HG03139 (cell line): ENCODE measurements around the gene KRTAP12-1.
"Not testable (repeated sequence)": the region's sequence is repeated elsewhere in the genome, so short reads cannot be mapped to it uniquely, and the experiment has no call there.

Source experiments
- ATAC-seq: cut with Tn5 transposase; IDR thresholded peaks from one replicate; pipeline ENCODE4 v1.9.1; 2021; ENCODE audit not compliant: unreplicated experiment

KRTAP12-1 gene

GRCh38 chr21:44699502-44700001 lies 17.6 kb upstream of the KRTAP12-1 start:
- no peak for ATAC-seq

GRCh38 chr21:44697811-44698734 lies 16.1 kb upstream of the KRTAP12-1 start:
- no peak for ATAC-seq

GRCh38 chr21:44697172-44697810 lies 15.3 kb upstream of the KRTAP12-1 start, which contains the start of gene KRTAP10-12:
KRTAP10-12 (plus strand) TSS chr21:44697172; CDS start chr21:44697202, 30 bp downstream.
- ATAC-seq, result not testable (repeated sequence)

GRCh38 chr21:44696572-44696971 lies 14.6 kb upstream of the KRTAP12-1 start:
- ATAC-seq, result no peak

- no peak for ATAC-seq
Observed at GRCh38 chr21:44695641-44696040, 13.7 kb upstream of the KRTAP12-1 start.

- no peak for ATAC-seq
Observed at GRCh38 chr21:44695184-44695583, 13.2 kb upstream of the KRTAP12-1 start.

- no peak for ATAC-seq
Observed at GRCh38 chr21:44694776-44695175, 12.8 kb upstream of the KRTAP12-1 start.

GRCh38 chr21:44692798-44693512 lies 11.0 kb upstream of the KRTAP12-1 start:
- no peak for ATAC-seq

- no peak for ATAC-seq
Observed at GRCh38 chr21:44691686-44692085, 9.7 kb upstream of the KRTAP12-1 start.

- not testable (repeated sequence) for ATAC-seq
Observed at GRCh38 chr21:44689740-44690139, 7.8 kb upstream of the KRTAP12-1 start.

GRCh38 chr21:44687671-44688070 lies 5.7 kb upstream of the KRTAP12-1 start:
- ATAC-seq, result no peak

- ATAC-seq, result no peak
Observed at GRCh38 chr21:44686843-44687561, 5.0 kb upstream of the KRTAP12-1 start.

GRCh38 chr21:44686000-44686781 lies 4.2 kb upstream of the KRTAP12-1 start:
- ATAC-seq, result no peak

GRCh38 chr21:44685050-44685449 lies 3.1 kb upstream of the KRTAP12-1 start:
- not testable (repeated sequence) for ATAC-seq

GRCh38 chr21:44684483-44684882 lies 2.5 kb upstream of the KRTAP12-1 start:
- no peak for ATAC-seq

- no peak for ATAC-seq
Observed at GRCh38 chr21:44684077-44684476, 2.1 kb upstream of the KRTAP12-1 start.

- ATAC-seq, result no peak
Observed at GRCh38 chr21:44682580-44683151, 703 bp upstream of the KRTAP12-1 start.

- ATAC-seq, result no peak
Observed at GRCh38 chr21:44681152-44681551, 811 bp downstream of the KRTAP12-1 start.

- ATAC-seq, result no peak
Observed at GRCh38 chr21:44677881-44678280, 4.1 kb downstream of the KRTAP12-1 start.
